ENCODE measurements around the gene MYH6. TPM values are rescaled to one million over a fixed set of nuclear protein-coding genes. Genes with fewer than 3 reads are reported as not detected.
"Not testable (repeated sequence)": the region's sequence is repeated elsewhere in the genome, so short reads cannot be mapped to it uniquely, and the experiment has no call there.

Gene MYH6
- total and polyA plus RNA-seq, 2 donors, result 0.26 TPM; not detected in 1

DNA sequence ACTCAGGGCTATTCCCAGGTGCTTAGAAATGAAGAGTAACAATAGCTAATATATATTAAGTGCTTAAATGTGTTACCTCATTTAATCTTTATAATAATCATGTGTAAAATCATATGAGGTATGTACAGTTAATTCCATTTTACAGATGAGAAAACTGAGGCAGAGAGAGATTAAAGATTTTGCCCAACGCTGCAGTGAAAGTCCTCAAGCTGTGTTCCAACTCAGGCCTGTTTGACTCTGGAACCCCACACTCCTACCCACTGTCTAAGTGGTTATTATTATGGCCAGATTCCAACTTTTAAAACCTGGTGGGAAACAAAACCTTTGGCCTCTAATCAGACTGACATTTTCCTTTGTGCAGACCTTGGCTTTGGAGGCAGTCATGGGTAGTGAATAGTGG, 21.1 kb downstream of the MYH6 start:
- 97% methylated on average over 1 of the region's 1 CpG for WGBS
- Histone ChIP-seq H3K36me3 (ENCODE audit: insufficient read depth) (no peaks in the 10 kb centered on the region), H3K27ac (ENCODE audit: low read depth) (no peak overlapping the region), H3K4me3 (ENCODE audit: low read depth, low read length) (no peak overlapping the region), H3K4me1 (ENCODE audit: insufficient read depth) (no peaks in the 10 kb centered on the region)
- DNase-seq (ENCODE audit: extremely low spot score), result no peak

DNA sequence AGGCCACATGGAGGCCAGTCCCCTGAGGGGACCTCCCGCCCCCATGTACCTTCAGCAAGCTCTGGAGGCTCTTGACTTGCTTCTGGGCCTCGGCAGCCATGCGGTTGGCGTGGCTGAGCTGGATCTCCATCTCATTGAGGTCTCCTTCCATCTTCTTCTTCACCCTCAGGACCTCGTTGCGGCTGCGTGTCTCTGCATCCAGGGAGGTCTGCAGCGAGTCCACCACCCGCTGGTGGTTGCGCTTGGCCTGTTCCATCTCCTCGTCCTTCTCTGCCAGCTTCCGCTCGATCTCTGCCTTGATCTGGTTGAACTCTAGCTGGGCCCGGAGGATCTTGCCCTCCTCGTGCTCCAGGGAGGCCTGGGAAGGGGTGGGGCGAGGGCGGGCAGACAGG, 21.8 kb downstream of the MYH6 start:
- WGBS, result 89% methylated on average over 17 of the region's 17 CpGs
- not testable (repeated sequence) for DNase-seq (ENCODE audit: extremely low spot score); H3K4me1 ChIP-seq (ENCODE audit: insufficient read depth); H3K4me3 ChIP-seq (ENCODE audit: low read depth, low read length); H3K36me3 ChIP-seq (ENCODE audit: insufficient read depth); H3K27ac ChIP-seq (ENCODE audit: low read depth)

DNA sequence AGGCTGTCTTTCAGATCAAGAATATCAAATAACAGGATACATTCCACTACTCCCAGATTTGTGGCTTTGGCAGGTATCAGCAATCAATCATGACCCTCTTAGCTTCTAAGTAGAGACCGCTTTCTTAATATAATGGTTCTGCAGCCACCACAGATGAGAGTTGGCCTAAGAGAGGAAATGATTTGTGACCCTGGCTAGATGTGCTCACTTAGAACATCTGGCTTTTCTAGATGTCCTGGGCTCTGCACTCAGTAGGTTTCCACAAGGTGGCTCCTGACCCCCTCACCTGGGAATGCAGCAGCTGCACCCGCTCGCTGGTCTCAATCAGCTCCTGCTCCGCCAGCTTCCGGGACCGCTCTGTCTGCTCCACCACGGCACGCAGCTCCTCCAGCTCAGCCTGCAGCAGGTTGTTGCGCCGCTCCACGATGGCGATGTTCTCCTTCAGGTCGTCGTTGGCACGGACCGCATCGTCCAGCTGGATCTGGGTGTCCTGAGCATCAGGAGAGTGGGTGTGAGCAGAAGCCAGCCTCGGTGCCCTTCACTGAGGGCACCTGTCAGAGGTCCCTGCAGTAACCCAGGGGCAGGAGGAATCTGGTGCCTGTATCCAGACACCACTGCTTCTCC, 22.3 kb downstream of the MYH6 start:
- WGBS, result 88% methylated on average over 18 of the region's 18 CpGs
- Histone ChIP-seq H3K36me3 (ENCODE audit: insufficient read depth) (no peaks in the 10 kb centered on the region), H3K27ac (ENCODE audit: low read depth) (no peak overlapping the region), H3K4me1 (ENCODE audit: insufficient read depth) (no peaks in the 10 kb centered on the region), H3K4me3 (ENCODE audit: low read depth, low read length) (no peak overlapping the region)
- no peak for DNase-seq (ENCODE audit: extremely low spot score)

DNA sequence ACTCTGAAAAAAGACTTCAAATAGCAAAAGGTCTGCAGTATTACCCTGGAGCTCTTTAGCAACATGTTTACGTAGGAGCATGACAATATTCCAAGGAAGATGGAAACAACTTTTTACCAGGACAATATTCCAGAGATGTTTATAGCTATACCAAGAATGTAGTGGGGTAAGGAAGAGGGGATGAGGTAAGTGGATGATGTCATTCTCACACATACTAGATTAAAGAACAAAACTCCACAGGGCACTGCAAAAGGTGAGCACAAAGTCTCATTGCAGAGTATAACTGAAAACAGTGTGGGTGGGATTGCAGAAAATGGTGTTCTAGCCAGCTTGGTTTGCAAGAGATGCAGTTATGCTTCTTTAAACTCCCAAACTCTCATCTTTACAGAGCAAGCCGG, 22.8 kb downstream of the MYH6 start:
- no peak overlapping the region for H3K4me3 ChIP-seq (ENCODE audit: low read depth, low read length)
- no peaks in the 10 kb centered on the region for H3K36me3 ChIP-seq (ENCODE audit: insufficient read depth)
- no peaks in the 10 kb centered on the region for H3K4me1 ChIP-seq (ENCODE audit: insufficient read depth)
- WGBS, result 75% methylated on average over 2 of the region's 2 CpGs
- H3K27ac ChIP-seq (ENCODE audit: low read depth), result no peak overlapping the region
- DNase-seq (ENCODE audit: extremely low spot score), result no peak

DNA sequence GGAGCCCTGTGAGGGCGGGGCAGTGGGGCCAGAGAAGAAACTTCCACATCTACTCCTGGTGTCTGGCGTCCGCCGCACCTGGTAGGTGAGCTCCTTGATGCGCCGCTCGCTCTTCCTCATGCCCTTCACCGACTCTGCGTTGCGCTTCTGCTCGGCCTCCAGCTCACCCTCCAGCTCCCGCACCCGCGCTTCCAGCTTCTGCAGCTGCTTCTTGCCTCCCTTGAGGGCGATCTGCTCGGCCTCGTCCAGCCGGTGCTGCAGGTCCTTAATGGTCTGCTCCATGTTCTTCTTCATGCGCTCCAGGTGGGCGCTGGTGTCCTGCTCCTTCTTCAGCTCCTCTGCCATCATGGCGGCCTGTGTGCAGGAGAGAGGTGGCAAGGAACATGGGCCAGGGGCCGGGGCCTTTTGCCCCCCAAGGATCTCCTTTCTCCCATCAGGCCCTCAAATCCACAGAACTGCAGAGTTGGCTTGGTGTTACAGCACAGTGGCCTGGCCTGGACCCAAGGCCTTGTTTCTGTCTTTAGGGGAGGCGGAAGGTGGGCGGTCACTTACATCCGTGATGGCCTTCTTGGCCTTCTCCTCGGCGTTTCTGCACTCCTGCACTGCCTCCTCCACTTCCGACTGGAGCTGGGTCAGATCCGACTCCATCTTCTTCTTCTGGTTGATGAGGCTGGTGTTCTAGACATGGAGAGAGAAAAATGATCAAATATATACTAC, 23.6 kb downstream of the MYH6 start:
- Histone ChIP-seq H3K4me1 (ENCODE audit: insufficient read depth) (no peaks in the 10 kb centered on the region), H3K4me3 (ENCODE audit: low read depth, low read length) (no peak overlapping the region), H3K36me3 (ENCODE audit: insufficient read depth) (no peaks in the 10 kb centered on the region), H3K27ac (ENCODE audit: low read depth) (no peak overlapping the region)
- no peak for DNase-seq (ENCODE audit: extremely low spot score)
- WGBS, result 91% methylated on average over 29 of the region's 29 CpGs

DNA sequence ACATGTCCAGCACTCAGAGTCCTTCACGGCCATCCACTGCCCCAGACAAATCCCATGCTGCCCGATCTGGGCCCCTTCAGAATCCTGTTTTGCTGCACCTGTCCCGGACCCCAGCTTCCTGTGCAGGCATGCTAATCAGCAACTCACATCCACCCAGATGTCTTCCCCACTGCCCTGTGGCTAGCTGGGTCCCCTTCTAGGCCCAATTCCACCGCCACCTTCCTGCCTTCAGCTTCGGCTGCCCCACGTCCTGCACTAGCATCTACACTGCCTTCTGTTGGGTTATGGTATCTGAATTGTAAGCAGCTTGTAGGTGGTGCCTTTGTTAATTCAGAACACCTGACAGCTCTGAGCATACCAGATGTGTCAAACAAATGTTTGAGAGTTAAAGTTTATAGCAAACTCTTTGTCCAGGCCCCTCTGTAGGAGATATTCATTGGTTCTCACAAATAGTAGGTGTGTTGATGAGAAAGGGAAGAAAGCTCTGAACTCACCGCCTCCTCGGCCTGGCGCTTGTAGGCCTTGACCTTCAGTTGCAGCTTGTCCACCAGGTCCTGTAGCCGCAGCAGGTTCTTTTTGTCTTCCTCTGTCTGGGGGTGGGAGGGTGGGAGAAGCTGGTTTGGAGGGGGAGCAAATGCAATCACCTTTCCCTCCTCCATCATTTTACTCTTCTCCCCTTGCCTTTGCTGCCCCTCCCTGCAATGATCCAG, 25.2 kb downstream of the MYH6 start:
- DNase-seq (ENCODE audit: extremely low spot score), result no peak
- Histone ChIP-seq H3K36me3 (ENCODE audit: insufficient read depth) (no peaks in the 10 kb centered on the region), H3K4me1 (ENCODE audit: insufficient read depth) (no peaks in the 10 kb centered on the region), H3K27ac (ENCODE audit: low read depth) (no peak overlapping the region), H3K4me3 (ENCODE audit: low read depth, low read length) (no peak overlapping the region)
- WGBS, result 78% methylated on average over 10 of the region's 10 CpGs

DNA sequence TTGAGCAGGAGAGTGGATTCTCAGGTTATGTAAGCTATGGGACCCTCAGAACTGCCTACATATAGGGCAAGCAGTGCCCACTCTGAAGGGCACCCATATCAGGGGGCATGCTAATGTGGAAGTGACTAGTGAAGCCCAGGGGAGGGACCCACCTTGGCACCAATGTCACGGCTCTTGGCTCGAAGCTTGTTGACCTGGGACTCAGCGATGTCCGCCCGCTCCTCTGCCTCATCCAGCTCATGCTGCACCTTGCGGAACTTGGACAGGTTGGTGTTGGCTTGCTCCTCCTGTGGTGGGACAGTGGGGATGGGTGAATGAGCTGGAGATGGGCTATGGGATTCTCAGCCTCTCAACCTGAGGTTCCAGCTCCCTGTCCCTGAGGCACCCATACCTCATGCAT, 25.8 kb downstream of the MYH6 start:
- Histone ChIP-seq H3K4me3 (ENCODE audit: low read depth, low read length) (no peak overlapping the region), H3K36me3 (ENCODE audit: insufficient read depth) (no peaks in the 10 kb centered on the region), H3K27ac (ENCODE audit: low read depth) (no peak overlapping the region), H3K4me1 (ENCODE audit: insufficient read depth) (no peaks in the 10 kb centered on the region)
- no peak for DNase-seq (ENCODE audit: extremely low spot score)
- 96% methylated on average over 6 of the region's 6 CpGs for WGBS

DNA sequence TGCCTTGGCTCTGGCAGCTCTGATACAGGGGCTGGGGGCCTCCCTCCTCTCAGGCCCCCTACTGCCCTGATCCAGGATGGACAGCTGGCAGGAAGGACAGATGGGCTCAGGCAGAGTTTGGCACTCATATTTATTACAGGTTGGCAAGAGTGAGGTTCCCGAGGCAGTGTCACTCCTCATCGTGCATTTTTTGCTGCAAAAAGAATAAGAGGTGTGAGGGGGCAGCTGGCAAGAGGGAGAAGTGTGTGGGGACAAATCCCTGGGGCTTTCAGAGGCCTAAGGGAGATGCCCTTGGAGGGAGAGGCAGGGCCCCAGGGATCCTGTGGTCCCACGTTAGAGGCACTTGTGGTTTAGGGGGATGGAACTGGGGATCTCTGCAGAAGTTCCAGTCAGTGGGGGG, 26.2 kb downstream of the MYH6 start:
- H3K4me1 ChIP-seq (ENCODE audit: insufficient read depth), result no peaks in the 10 kb centered on the region
- WGBS, result 60% methylated on average over 3 of the region's 3 CpGs
- H3K36me3 ChIP-seq (ENCODE audit: insufficient read depth), result no peaks in the 10 kb centered on the region
- H3K27ac ChIP-seq (ENCODE audit: low read depth), result no peak overlapping the region
- DNase-seq (ENCODE audit: extremely low spot score), result no peak
- no peak overlapping the region for H3K4me3 ChIP-seq (ENCODE audit: low read depth, low read length)

DNA sequence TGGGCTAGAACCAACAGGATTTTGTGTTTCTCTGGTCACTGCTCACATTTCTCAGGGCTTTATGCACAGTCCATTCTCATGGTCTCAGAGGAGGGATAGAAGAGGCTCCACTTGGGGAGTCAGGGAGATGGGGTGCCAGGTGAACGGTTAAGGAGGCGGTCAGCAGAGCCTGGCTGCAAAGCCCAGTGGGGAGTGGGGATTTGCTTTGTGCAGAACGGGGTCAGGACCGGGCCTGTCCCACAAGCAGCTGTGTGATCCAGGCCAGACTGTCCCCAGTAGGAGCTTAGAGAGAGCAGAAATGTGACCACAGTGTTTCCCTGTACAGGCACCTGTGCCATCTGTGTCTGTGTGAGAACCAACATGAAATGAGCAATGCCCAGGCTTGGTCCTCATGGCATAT, 27.1 kb downstream of the MYH6 start:
- no peaks in the 10 kb centered on the region for H3K36me3 ChIP-seq (ENCODE audit: insufficient read depth)
- no peak overlapping the region for H3K4me3 ChIP-seq (ENCODE audit: low read depth, low read length)
- WGBS, result 77% methylated on average over 4 of the region's 4 CpGs
- H3K27ac ChIP-seq (ENCODE audit: low read depth), result no peak overlapping the region
- H3K4me1 ChIP-seq (ENCODE audit: insufficient read depth), result no peaks in the 10 kb centered on the region
- no peak for DNase-seq (ENCODE audit: extremely low spot score)

DNA sequence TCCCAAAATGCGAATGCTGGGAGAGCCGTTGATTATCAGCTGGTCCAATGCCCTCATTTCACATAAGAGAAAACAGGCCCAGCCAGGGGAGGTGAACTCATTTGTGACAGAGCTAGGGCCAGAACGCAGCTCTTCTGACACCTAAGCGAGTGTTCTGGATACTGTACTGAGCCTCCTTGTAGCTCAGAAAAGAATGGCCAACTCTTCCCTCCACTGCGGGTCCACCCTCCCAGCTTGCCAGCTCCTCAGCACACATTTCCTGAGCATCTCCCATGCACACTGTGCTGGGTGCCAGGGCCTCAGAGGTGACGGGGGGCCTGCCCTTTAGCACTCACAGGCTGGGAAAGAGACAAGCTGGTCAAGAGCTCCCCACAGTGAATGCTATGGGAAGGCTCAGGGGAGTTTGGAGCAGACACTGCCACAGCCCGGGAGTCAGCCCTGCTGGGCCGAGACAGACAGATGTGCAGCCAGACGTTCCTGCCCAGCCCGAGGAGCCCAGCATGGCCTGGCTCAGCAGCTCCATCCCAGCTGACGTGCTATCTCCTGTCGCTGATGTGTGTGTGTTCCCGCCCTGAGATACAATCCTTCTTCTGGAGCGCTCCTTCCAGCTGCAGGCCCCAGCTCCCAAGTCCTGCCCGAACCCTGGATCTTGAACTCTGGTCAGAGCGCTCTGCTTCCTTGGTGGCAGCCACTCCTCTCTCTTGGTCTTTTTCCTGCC, 27.7 kb downstream of the MYH6 start:
- no peak for DNase-seq (ENCODE audit: extremely low spot score)
- no peaks in the 10 kb centered on the region for H3K4me1 ChIP-seq (ENCODE audit: insufficient read depth)
- no peak overlapping the region for H3K4me3 ChIP-seq (ENCODE audit: low read depth, low read length)
- H3K27ac ChIP-seq (ENCODE audit: low read depth), result no peak overlapping the region
- 51% methylated on average over 16 of the region's 16 CpGs for whole genome bisulfite sequencing
- H3K36me3 ChIP-seq (ENCODE audit: insufficient read depth), result no peaks in the 10 kb centered on the region

DNA sequence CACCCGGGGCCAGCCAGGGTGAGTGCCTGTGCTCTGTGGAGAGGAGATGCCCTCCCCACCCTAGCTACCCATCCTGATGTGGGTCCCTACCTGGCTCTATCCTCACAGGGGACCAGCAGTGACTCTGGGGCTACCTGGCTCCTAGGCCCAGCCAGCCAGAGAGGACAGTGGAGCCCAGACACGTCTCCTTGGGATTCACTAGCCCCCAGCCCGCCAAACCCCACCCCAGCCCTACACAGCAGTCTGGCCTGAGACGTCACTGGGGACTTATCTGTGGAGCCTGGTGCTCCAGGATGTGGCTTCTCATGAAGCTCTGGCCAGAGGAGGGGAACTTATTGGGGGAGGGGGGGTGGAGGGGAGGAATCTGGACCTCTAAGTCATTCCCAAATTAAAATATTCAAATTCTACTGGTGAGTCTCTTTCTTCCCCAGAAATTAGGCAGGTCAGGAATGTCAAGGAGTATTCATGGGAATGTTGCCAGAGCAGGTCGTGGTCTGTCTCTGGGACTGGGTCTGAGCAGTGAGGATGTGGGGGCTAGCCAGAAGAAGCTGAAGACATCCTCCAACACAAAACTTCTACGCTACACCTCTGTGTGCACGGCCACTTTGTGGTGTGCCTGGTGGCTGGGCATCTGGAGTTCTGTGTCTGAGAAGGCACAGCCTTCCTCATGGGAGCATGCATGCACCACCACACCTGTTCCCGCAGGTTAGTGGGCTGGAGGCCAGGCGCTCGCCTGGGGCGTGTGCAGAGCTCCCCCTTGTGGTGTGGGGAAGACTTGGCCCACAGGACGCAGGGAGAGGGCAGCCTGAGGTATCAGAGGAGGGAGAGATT, 28.5 kb downstream of the MYH6 start:
- Histone ChIP-seq H3K27ac (ENCODE audit: low read depth) (no peak overlapping the region), H3K36me3 (ENCODE audit: insufficient read depth) (no peaks in the 10 kb centered on the region), H3K4me3 (ENCODE audit: low read depth, low read length) (no peak overlapping the region), H3K4me1 (ENCODE audit: insufficient read depth) (no peaks in the 10 kb centered on the region)
- 41% methylated on average over 12 of the region's 12 CpGs for whole genome bisulfite sequencing
- no peak for DNase-seq (ENCODE audit: extremely low spot score)

DNA sequence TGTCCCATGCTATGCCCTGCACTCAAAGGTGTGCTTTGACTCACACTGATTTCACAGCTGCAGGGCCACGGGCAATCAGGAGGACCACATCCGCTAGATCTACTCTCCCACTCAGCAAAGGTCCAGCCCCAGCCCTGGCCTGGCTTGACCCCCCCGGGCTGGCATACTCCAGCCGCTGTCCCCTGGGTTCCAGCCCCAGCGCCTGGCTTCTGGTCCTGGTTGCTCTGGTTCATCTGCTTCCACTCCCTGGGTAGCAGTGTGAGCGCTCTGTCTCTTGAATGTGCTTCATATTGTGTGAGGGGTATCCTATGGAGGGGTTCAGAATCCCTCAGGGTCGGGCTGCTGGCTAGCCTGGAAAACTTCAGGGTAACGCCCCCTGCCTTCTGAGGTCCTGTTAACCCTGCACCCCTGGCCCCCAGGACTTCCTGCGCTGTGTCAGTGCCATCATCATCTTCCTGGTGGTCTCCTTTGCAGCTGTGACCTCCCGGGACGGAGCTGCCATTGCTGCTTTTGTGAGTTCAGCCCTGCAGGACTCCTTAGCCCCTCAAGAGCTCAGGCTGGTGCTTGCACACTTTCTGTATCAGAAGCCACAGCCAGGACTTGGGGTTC, 29.4 kb downstream of the MYH6 start:
- H3K4me3 ChIP-seq (ENCODE audit: low read depth, low read length), result no peak overlapping the region
- H3K4me1 ChIP-seq (ENCODE audit: insufficient read depth), result no peaks in the 10 kb centered on the region
- 87% methylated on average over 11 of the region's 11 CpGs for WGBS
- no peaks in the 10 kb centered on the region for H3K36me3 ChIP-seq (ENCODE audit: insufficient read depth)
- no peak for DNase-seq (ENCODE audit: extremely low spot score)
- H3K27ac ChIP-seq (ENCODE audit: low read depth), result no peak overlapping the region

Data from urinary bladder (tissue), 4 donors.